GM18951 (cell line): ENCODE results near the gene RNF34.
"Not testable (repeated sequence)": the region's sequence is repeated elsewhere in the genome, so short reads cannot be mapped to it uniquely, and the experiment has no call there.

ENCODE experiments used
- POLR2A ChIP-seq: IDR thresholded peaks from 4 replicates; pipeline ENCODE4 v1.6.1; 2011; ENCODE audit warnings: mild to moderate bottlenecking; ENCODE audit not compliant: insufficient read length, insufficient read depth; ENCODE audit errors: extremely low read depth
- in situ Hi-C: fragments of 300-500 bp; cut with MboI; formaldehyde crosslinking; loops from one replicate; pipeline ENCODE4 v1.12.0; 2022; ENCODE audit warnings: low sequenced_read_pairs, mixed read lengths, inconsistent platforms; ENCODE audit not compliant: unreplicated experiment

RNF34 gene, protein sequence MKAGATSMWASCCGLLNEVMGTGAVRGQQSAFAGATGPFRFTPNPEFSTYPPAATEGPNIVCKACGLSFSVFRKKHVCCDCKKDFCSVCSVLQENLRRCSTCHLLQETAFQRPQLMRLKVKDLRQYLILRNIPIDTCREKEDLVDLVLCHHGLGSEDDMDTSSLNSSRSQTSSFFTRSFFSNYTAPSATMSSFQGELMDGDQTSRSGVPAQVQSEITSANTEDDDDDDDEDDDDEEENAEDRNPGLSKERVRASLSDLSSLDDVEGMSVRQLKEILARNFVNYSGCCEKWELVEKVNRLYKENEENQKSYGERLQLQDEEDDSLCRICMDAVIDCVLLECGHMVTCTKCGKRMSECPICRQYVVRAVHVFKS

GRCh38 chr12:121399391-121400331 lies at the start of gene RNF34:
Gene RNF34, plus strand, starts transcription at chr12:121400118. Its CDS starts 95 bp downstream, at chr12:121400213.
- in situ Hi-C loops, result no loop called here
- TF ChIP-seq POLR2A, result peak; percentile 99

DNA sequence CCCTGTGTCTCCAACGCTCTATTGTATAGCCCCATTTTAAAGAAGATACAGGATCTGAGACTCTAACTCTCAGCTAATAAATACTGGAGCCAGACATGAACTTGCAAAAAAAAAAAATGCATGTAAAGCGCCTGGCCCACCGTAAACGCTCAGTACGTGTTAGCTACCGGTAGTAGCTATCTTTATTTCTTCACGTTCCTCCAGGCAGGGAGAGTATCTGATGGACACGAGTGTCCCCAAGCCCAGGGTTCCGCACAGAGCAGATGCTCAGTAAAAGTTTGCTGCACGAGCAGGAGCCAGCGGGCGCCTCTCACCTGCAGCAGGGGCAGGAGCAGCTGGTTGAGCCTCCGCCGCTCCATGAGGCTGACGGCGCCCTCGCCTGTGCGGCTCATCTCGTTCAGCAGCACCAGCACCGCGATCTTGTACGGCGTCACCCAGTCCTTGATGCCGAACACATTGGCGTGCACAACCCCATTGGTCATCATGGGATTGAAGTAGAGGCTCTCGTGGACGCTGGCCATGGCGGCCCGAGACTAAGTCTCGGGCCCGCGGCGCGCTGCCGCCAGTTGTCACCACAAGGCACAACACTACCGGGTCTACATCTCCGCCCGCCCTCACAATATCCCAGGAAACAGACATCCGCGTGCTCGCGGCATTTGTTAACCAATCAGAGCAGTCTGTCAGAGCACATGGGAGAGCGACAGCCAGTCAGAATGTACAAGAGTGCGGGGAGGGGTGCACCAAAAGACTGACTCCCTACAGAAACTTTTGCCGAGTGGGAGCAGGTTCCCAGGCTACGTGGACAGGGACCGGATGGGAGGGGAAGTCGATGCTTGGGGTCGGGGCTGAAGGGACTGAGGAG lies 47.9 kb upstream of the RNF34 start, which contains the start of gene ANAPC5:
ANAPC5 (minus strand) TSS at position 592 of the 862 bp plus-strand sequence; CDS start at position 521, 71 bp downstream.
- in situ Hi-C loops, result no loop called here
- peak; percentile 96 for TF ChIP-seq POLR2A

DNA sequence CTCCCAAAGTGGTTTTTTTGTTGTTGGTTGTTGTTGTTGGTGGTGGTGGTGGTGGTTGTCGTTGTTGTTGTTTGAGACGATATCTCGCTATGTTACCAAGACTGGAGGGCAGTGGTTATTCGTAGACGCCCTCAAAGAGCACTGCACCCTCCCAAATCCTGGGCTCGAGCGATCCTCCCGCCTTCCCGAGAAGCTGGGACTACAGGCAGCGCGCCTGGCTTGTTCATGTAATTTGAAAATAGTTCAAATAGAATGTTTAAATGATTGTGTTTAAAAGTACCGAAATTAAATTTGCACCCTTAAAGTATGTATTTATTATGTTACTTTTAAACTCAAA lies 47.3 kb upstream of the RNF34 start:
- no peak for TF ChIP-seq POLR2A

DNA sequence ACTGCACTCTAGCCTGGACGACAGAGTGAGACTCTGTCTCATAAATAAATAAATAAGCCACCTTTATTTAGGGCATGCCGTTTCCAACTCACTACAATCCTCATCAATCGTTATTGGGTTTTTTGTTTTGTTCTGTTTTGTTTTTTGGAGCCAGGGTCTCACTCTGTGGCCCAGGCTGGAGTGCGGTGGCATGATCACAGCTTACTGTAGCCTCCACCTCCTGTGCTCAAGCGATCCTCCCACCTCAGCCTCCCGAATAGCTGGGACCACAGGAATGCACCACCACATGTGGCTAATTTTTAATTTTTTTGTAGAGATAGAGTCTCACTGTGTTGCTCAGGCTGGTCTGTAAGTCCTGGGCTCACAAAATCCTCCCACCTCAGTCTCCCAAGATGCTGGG lies 44.1 kb upstream of the RNF34 start:
- in situ Hi-C loops, result no loop called here

More for the DNA sequence above, 47.3 kb upstream of the RNF34 start:
- in situ Hi-C loops, result no loop called here

DNA sequence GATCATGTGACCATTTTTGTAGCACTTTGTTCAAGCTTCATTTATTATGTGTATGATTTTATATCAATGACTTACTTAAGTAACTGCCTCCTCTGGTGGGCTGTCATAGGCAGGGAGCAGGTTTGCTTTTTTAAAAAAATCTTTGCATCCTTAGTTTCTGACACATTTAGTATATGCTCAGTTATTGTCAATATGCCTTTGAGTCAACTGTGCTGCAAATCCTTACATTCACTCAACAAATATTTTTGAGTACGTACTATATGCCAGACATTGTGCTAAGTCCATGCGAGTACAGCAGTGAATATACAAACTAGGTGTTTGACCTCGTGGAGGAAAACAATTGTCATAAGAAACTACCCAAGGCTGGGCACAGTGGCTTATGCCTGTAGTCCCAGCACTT lies 43.3 kb upstream of the RNF34 start:
- TF ChIP-seq POLR2A, result no peak
- in situ Hi-C loops, result no loop called here

More for the DNA sequence above, 44.1 kb upstream of the RNF34 start:
- TF ChIP-seq POLR2A, result no peak

DNA sequence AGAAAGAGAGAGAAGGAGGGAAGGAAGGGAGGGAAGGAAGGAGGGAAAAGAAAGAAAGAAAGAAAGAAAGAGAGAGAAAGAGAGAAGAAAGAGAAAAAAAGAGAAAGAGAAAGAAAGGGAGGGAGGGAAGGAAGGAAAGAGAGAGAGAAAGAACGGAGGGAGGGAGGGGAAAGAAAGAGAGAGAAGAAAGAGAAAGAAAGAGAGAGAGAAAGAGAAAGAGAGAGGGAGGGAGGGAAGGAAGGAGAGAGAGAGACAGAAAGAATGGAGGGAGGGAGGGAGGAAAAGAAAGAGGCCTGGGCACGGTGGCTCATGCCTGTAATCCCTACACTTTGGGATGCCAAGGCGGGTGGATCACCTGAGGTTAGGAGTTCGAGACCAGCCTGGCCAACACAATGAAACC lies 42.6 kb upstream of the RNF34 start:
- no peak for TF ChIP-seq POLR2A
- in situ Hi-C loops, result no loop called here

DNA sequence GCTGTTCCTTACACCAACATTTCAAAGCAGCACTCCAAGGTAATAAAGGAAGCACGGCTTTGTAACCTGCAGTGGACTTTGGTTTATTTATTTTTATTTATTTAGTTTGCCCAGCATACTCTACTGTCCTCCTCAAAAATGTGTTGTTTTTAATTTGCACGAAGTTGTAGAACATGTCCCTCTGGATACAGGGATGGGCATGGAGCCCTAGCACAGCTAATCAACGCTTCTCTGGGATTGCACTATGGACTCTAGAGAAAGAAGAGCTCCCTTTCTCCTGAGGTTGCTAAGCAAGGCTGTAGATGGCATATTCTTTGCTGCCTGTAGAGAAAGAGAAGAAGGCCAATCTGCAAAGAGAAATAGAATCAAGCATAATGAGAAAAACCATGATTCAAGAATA lies 41.8 kb upstream of the RNF34 start:
- TF ChIP-seq POLR2A, result no peak
- in situ Hi-C loops, result no loop called here

DNA sequence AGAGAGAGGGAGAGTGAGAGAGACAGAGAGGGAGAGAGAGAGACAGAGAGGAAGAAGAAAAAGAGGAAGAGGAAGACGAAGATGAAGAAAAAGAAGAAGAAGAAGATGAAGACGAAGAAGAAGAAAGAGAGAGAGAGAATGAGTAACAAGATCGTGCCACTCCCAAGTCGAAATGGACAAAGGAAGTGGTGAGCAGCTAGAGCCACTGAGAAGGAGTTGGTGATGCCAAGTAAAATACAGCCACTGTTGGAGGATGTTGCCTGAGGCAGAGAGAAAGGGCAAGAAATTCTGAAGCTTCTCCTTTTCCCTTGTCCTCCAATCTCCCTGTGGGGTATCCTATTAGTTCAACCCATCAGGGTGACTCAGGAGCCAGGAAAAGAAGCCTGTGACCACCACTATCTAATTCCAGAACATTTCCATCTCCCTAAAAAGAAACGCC lies 35.2 kb upstream of the RNF34 start:
- TF ChIP-seq POLR2A, result no peak
- in situ Hi-C loops, result no loop called here

DNA sequence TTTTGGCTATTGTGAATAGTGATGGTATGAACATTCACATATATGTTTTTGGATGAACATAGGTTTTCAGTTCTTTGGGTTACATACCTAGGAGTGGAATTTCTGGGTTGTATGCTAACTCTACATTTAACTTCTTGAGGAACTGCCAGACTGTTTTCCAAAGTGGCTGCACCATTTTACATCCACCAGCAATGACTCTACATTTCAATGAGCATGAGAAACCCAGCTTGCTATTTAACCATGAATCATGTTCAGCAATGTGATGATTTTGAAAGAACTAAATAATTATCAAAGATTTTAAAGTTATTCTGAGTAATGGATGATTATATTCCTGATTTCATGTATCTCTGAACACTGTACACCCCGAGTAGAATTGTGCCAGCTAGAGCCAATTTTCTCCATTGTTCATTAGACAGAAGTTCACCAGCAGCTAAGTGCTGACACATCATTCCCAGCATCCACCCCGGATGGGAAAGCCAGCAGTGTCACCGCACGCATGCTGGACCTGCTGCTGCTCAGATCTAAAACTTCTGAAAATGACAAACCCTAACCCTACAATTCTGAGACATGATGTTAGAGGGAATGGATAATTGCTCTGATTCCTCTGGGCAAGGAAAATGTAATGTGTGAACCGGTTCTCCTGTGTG lies 34.4 kb upstream of the RNF34 start:
- in situ Hi-C loops, result no loop called here
- TF ChIP-seq POLR2A, result no peak

DNA sequence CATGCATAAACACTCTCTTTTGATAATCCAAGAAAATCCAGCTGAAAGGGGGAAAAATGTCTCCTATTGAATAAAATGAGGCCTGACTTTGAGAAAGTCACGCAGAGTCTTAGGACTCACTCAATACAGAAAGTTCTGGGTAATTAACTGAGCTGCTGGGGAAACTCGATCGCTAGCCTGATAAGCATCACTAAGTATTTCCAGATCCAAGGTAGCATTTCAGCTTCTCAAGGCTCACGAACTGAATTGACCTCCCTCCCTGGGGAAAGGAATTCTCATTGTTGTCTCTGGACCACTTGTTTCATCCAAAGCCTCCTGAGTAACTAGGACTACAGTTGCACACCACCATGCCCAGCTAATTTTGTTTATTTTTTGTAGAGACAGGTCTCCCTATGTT lies 33.9 kb upstream of the RNF34 start:
- in situ Hi-C loops, result no loop called here
- TF ChIP-seq POLR2A, result no peak

DNA sequence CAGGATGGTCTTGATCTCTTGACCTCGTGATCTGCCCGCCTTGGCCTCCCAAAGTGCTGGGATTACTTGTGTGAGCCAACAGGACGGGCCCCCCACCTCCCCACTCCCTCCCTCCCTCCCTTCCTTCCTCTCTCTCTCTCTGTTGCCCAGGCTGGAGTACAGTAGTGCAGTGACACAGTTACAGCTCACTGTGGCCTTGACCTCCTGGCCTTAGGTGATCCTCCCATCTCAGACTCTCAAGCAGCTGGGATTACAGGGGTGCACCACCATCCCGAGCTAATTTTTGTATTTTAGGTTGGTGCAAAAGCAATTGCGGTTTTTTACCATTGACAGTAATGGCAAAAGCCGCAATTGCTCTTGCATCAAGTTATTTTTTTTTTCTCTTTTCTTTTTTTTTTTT lies 28.5 kb upstream of the RNF34 start:
- TF ChIP-seq POLR2A, result no peak
- in situ Hi-C loops, result no loop called here

- in situ Hi-C loops, result no loop called here
- TF ChIP-seq POLR2A, result no peak
These were observed 26.2 kb upstream of the RNF34 start for GRCh38 chr12:121373755-121374154.

DNA sequence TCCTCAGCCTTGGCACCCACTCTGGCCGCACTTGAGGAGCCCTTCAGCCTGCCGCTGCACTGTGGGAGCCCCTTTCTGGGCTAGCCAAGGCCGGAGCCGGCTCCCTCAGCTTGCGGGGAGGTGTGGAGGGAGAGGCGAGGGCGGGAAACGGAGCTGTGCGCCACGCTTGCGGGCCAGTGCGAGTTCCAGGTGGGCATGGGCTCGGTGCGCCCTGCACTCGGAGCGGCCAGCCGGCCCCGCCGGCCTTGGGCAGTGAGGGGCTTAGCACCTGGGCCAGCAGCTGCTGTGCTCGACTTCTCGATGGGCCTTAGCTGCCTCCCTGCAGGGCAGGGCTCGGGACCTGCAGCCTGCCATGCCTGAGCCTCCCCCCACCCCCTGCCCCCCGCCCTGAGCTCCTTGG lies 25.6 kb upstream of the RNF34 start:
- in situ Hi-C loops, result not testable (repeated sequence)

DNA sequence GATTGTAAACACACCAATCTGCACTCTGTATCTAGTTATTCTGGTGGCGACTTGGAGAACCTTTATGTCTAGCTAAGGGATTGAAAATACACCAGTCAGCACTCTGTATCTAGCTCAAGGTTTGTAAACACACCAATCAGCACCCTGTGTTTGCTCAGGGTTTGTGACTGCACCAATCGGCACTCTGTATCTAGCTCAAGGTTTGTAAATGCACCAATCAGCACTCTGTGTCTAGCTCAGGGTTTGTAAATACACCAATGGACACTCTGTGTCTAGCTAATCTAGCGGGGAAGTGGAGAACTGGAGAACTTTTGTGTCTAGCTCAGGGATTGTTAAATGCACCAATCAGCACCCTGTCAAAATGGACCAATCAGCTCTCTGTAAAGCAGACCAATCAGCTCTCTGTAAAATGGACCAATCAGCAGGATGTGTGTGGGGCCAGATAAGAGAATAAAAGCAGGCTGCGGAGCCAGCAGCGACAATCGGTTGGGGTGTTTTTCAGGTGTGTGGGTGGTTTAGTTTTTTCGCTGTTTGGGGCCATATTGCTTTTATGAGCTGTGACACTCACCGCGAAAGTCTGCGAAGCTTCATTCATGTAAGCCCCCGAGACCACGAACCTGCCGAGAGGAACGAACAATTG lies 24.9 kb upstream of the RNF34 start:
- in situ Hi-C loops, result not testable (repeated sequence)
